Kidney (tissue), 14 donors: Measurements from ENCODE around the gene CHST2. TPM values are rescaled to one million over a fixed set of nuclear protein-coding genes. Genes with fewer than 3 reads are reported as not detected.

ENCODE experiments used
- DNase-seq, 5 donors: peaks; one replicate each; pipeline ENCODE4 v3.0.0-alpha.2; 2013 to 2020
- FAIRE-seq: peaks from 2 replicates; lab custom pipeline; 2012; peaks lifted over from hg19 to GRCh38; lab: Jason Lieb, UNC
- H3K27ac ChIP-seq, 2 donors: one replicate each; pipeline ENCODE4 v1.7.0; 2013; ENCODE audit warnings: low read depth in 2 of 2, low read length in 2 of 2, inconsistent platforms in 1 of 2
- H3K27me3 ChIP-seq: one replicate; pipeline ENCODE4 v1.7.1; 2013; ENCODE audit warnings: low read length, inconsistent platforms; ENCODE audit not compliant: control insufficient read depth, insufficient read depth
- H3K36me3 ChIP-seq, 3 donors: one replicate each; pipeline versions ENCODE4 v1.7.0 to v1.7.1; 2013; ENCODE audit warnings: low read length in 3 of 3, control low read depth in 1 of 3, inconsistent platforms in 1 of 3; ENCODE audit not compliant: insufficient read depth in 3 of 3, control insufficient read depth in 2 of 3
- H3K4me1 ChIP-seq, 3 donors: one replicate each; pipeline versions ENCODE4 v1.7.0 to v1.7.1; 2013; ENCODE audit warnings: low read length in 3 of 3, inconsistent platforms in 1 of 3, low read depth in 1 of 3; ENCODE audit not compliant: control insufficient read depth in 2 of 3, insufficient read depth in 2 of 3
- H3K4me3 ChIP-seq, 3 donors: one replicate each; pipeline versions ENCODE4 v1.7.0 to v1.8.1; 2013; ENCODE audit warnings: low read length in 3 of 3, control low read depth in 1 of 3, inconsistent platforms in 1 of 3
- H3K9ac ChIP-seq, 3 donors: one replicate each; pipeline versions ENCODE4 v1.7.0 to v1.7.1; 2013; ENCODE audit warnings: low read length in 3 of 3, control low read depth in 1 of 3, inconsistent platforms in 1 of 3
- H3K9me3 ChIP-seq, 3 donors: one replicate each; pipeline versions ENCODE4 v1.7.0 to v1.7.1; 2013; ENCODE audit warnings: low read length in 3 of 3, control low read depth in 1 of 3, inconsistent platforms in 1 of 3; ENCODE audit not compliant: control insufficient read depth in 2 of 3, insufficient read depth in 1 of 3
- intact Hi-C: fragments of 100-400 bp; cut with DNase I; formaldehyde crosslinking; loops from one replicate; pipeline ENCODE4 v1.11.1; 2022
- polyA plus RNA-seq: library from polyadenylated mRNA; stranded (reverse); fragments of 350-450 nt; fragmentation: Illumina TruSeq; extraction: RNeasy Lipid Tissue Mini Kit (QIAGEN cat#74804); gene quantifications from one replicate; pipeline ENCODE4 v1.2.3, GENCODE V29; 2014; ENCODE audit warnings: low read depth, low replicate concordance; ENCODE audit not compliant: insufficient read depth
- total RNA-seq: library from RNA; stranded (reverse); fragmentation: NEBNext Ultra II Directional; extraction: Animal tissue kit (Norgen Biotek cat#: 25700); gene quantifications from one replicate; pipeline ENCODE4 v1.2.1, GENCODE V29; 2021
- TF ChIP-seq, protein P1 (sequence below): IDR thresholded peaks from 3 replicates; pipeline ENCODE4 v1.5.1; 2012; ENCODE audit warnings: mild to moderate bottlenecking, moderate library complexity, borderline replicate concordance; ENCODE audit not compliant: insufficient read depth; ENCODE audit errors: extremely low read depth
- donor health status: control.
- donor health status: control.
- donor health status: control.
- donor health status: control.
- donor health status: control.
- donor health status: DM: yes; HTN: yes; CAD: no.
- donor health status: Normal renal cell carcinoma (clear cell type).

CHST2 gene
- total and polyA plus RNA-seq, 2 donors from 2014 or later: 4.4 to 6.0 TPM

DNA sequence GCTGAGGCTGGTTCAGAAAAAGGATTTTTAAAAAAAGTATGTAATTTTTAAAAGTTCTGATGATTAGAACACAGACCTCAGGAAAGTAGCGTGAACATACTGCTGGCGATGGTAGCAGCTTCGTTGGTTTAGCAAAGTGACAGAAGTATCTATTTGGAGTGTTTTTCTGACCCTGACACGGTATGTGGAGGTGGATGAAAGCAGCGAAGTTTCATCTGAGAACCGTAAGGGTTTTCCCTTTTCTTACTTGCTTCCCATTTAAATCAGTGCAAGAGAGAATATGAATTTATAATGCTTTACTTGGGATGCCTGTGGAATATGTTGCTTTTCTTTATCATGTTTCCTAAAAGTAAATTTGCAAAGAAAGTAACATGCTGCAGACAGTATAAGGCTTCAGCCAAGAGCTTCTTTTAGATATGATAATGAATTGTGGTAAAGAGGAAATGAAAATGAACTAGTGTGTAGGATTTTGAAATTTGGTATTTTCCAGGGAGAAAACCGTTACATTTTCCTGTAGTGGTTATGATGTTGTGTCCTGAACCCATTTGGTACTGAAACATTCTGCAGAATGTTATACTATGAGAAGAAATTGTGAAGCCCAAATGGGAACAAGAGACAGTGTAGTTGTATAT is 3.9 kb downstream of the CHST2 start:
- DNase-seq (no peak), FAIRE-seq (no peak)
- Histone ChIP-seq H3K9ac (peak overlapping the region in 1 of 3 donors; percentile 16), H3K27me3 (no peaks in the 10 kb centered on the region), H3K27ac (no peak overlapping the region), H3K9me3 (no peaks in the 10 kb centered on the region), H3K4me3 (peak overlapping the region in 1 of 3 donors; percentile 45), H3K4me1 (peaks cover 0 to 3% (median 2%) of the 10 kb centered on the region in 3 donors), H3K36me3 (no peaks in the 10 kb centered on the region)
- intact Hi-C loops: no loop called here
- TF ChIP-seq, protein P1, sequence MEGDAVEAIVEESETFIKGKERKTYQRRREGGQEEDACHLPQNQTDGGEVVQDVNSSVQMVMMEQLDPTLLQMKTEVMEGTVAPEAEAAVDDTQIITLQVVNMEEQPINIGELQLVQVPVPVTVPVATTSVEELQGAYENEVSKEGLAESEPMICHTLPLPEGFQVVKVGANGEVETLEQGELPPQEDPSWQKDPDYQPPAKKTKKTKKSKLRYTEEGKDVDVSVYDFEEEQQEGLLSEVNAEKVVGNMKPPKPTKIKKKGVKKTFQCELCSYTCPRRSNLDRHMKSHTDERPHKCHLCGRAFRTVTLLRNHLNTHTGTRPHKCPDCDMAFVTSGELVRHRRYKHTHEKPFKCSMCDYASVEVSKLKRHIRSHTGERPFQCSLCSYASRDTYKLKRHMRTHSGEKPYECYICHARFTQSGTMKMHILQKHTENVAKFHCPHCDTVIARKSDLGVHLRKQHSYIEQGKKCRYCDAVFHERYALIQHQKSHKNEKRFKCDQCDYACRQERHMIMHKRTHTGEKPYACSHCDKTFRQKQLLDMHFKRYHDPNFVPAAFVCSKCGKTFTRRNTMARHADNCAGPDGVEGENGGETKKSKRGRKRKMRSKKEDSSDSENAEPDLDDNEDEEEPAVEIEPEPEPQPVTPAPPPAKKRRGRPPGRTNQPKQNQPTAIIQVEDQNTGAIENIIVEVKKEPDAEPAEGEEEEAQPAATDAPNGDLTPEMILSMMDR: no peak

DNA sequence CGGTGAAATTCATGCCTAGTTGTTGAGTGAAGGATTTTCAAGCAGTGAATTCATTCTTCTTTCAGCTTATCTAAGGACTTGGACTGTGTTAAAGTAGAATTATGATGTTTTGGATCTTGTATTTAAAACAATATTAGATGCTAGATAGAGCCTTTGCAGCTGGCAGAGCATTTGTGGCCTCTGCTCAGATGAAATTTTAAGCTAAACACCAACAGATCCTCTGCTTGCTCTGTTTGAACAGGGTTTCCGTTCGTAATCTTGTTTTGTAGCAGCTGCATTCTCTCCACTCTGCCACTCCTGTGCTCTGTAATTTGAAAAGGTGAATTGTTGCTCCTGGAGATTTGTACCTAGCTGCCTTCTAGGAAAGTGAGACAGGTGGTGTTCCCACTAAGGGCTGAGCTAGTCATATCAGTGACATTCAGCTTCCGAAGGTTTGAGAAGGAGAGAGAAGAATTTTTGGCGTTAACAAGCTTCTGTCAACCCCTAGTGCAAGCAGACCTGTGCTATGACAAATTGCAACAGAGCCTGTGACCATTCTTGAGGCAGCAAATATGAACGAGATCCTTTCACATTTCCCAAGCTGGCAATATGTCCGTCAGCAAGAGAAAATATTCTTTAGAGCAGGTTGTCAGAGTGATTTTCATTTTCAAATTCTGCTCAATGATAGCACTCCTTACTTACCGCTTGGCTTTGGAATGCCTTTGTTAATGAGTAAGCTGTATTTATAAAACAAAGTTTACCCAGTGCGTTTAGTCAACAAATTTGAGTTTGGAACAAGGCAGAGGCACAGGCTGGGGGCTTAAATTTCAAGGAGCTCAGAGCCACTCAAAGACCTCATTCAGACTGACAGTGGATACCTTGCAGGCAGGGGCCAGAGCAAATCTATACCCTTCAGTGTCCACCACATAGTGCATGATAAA is 5.3 kb downstream of the CHST2 start:
- H3K27me3 ChIP-seq: no peaks in the 10 kb centered on the region
- no peak overlapping the region for H3K27ac ChIP-seq
- FAIRE-seq: no peak
- intact Hi-C loops: no loop called here
- peaks cover 0 to 3% (median 2%) of the 10 kb centered on the region in 3 donors for H3K4me1 ChIP-seq
- DNase-seq: peak in 2 of 5 donors; percentile 44 to 66
- H3K36me3 ChIP-seq: no peaks in the 10 kb centered on the region
- no peaks in the 10 kb centered on the region for H3K9me3 ChIP-seq
- TF ChIP-seq, protein P1: no peak
- peak overlapping the region in 1 of 3 donors; percentile 21 for H3K9ac ChIP-seq
- peak overlapping the region in 2 of 3 donors; percentile 22 to 47 for H3K4me3 ChIP-seq

DNA sequence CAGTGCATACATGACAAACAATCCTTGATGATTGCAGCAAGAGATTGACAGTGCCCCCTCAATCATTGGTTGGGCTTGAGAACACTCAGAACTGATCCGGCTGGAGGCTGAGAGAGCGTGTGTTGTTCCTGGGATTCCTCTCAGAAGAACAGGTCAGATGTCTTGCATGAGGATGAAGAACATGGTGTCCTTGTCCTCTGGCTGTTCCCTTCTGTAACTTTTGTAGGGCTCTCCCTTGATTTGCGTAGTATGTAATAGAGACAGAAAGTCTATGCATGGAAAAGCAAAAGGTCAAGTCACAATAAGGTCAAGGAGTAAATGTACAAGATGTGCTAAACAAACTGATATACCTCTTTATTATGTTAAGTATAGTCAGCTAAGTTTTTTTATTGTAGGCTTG is 8.2 kb downstream of the CHST2 start:
- Histone ChIP-seq H3K4me1 (peaks cover 0 to 2% (median 0%) of the 10 kb centered on the region in 3 donors), H3K27me3 (no peaks in the 10 kb centered on the region), H3K9ac (no peak overlapping the region), H3K4me3 (no peak overlapping the region), H3K27ac (no peak overlapping the region), H3K9me3 (no peaks in the 10 kb centered on the region), H3K36me3 (no peaks in the 10 kb centered on the region)
- TF ChIP-seq, protein P1: no peak
- intact Hi-C loops: no loop called here
- FAIRE-seq: no peak
- DNase-seq: no peak
